A549 (cell line): ENCODE data around the gene GTF2F1. TPM values are rescaled to one million over a fixed set of nuclear protein-coding genes. Genes with fewer than 3 reads are reported as not detected.

Experiments
- ATAC-seq, 2 experiments: fragments of 200-7000 bp in 1 of 2; fragments of >200 bp in 1 of 2; cut with Nextera tagmentation in 1 of 2; cut with Tn5 transposase in 1 of 2; 3 replicates each; pipeline versions ENCODE4 v1.8.0 to v1.9.1; 2018 to 2020; ENCODE audit warnings: mild to moderate bottlenecking in 1 of 2, moderate library complexity in 1 of 2
- CTCF ChIA-PET: fragments of 300-600 bp; sonication (Branson Sonifier 250); formaldehyde crosslinking; extraction: SDS; loops from one replicate; lab custom pipeline; 2021; ENCODE audit warnings: antibody characterized with exemption, inconsistent platforms; lab: Yijun Ruan, JAX
- POLR2A ChIA-PET: fragments of 350-600 bp; formaldehyde crosslinking; extraction: SDS; loops from one replicate; lab custom pipeline; 2021; ENCODE audit warnings: antibody characterized with exemption, inconsistent platforms; lab: Yijun Ruan, JAX
- DNase-seq, 2 experiments: peaks; one replicate each; pipeline versions ENCODE4 v3.0.0 to v3.0.0-alpha.2; 2011 to 2016; ENCODE audit warnings: low read depth in 1 of 2, low spot score in 1 of 2
- FAIRE-seq: peaks from 2 replicates; lab custom pipeline; 2011; peaks lifted over from hg19 to GRCh38; lab: Jason Lieb, UNC
- H3K27ac ChIP-seq, 2 experiments: fragments of >200 bp; sonication (Bioruptor Twin); formaldehyde crosslinking; 3 replicates each; pipeline ENCODE4 v1.5.1; 2016 to 2017
- H3K4me1 ChIP-seq: fragments of >200 bp; sonication (Bioruptor Twin); formaldehyde crosslinking; 3 replicates; pipeline ENCODE4 v1.6.1; 2016
- H3K4me2 ChIP-seq: fragments of >200 bp; sonication (Bioruptor Twin); formaldehyde crosslinking; 3 replicates; pipeline ENCODE4 v1.6.1; 2016
- H3K4me3 ChIP-seq: fragments of >200 bp; sonication (Bioruptor Twin); formaldehyde crosslinking; 3 replicates; pipeline ENCODE4 v1.5.1; 2016
- H3K9me3 ChIP-seq: fragments of >200 bp; sonication (Bioruptor Twin); formaldehyde crosslinking; 3 replicates; pipeline ENCODE4 v1.6.1; 2016
- ATOH8 ChIP-seq: fragments of 250-450 bp; sonication (Bioruptor Pico); IDR thresholded peaks from 2 replicates; pipeline ENCODE4 v1.5.0; 2020; ENCODE audit warnings: low read depth, mild to moderate bottlenecking, moderate library complexity
- BHLHE40 ChIP-seq: IDR thresholded peaks from 2 replicates; pipeline ENCODE4 v1.6.1; 2012; ENCODE audit warnings: low read depth, low read length, inconsistent platforms
- CHD4 ChIP-seq: fragments of 200-600 bp; sonication (generic); IDR thresholded peaks from 2 replicates; pipeline ENCODE4 v1.6.1; 2016; ENCODE audit warnings: antibody characterized with exemption, mild to moderate bottlenecking, borderline replicate concordance
- CTCF ChIP-seq: fragments of >200 bp; sonication (Bioruptor Twin); formaldehyde crosslinking; IDR thresholded peaks from 3 replicates; pipeline ENCODE4 v1.5.1; 2016
- EHF ChIP-seq: fragments of 250-450 bp; sonication (Bioruptor Pico); IDR thresholded peaks from 2 replicates; pipeline ENCODE4 v1.5.0; 2020; ENCODE audit warnings: mild to moderate bottlenecking
- ELK1 ChIP-seq: fragments of 150-350 bp; IDR thresholded peaks from 2 replicates; pipeline ENCODE4 v1.6.1; 2014; ENCODE audit warnings: low read depth, mild to moderate bottlenecking, low read length
- ESRRA ChIP-seq: fragments of 150-350 bp; IDR thresholded peaks from 2 replicates; pipeline ENCODE4 v1.6.1; 2014; ENCODE audit warnings: mild to moderate bottlenecking, low read length, borderline replicate concordance
- FOSB ChIP-seq: fragments of 250-450 bp; sonication (Bioruptor Pico); IDR thresholded peaks from 2 replicates; pipeline ENCODE4 v1.5.0; 2020; ENCODE audit warnings: mild to moderate bottlenecking, moderate library complexity
- FOSL2 ChIP-seq, 2 experiments: fragments of 450-650 bp in 1 of 2; fragments of >200 bp in 1 of 2; sonication (Bioruptor Twin) in 1 of 2; formaldehyde crosslinking; IDR thresholded peaks; 2 replicates each; pipeline versions ENCODE4 v1.5.0 to v1.6.1; 2016 to 2020; ENCODE audit warnings: mild to moderate bottlenecking in 1 of 2, moderate library complexity in 1 of 2
- FOXS1 ChIP-seq: fragments of 250-450 bp; sonication (Bioruptor Pico); IDR thresholded peaks from 2 replicates; pipeline ENCODE4 v1.5.0; 2020; ENCODE audit warnings: mild to moderate bottlenecking, moderate library complexity
- GATA3 ChIP-seq: IDR thresholded peaks from 2 replicates; pipeline ENCODE4 v1.6.1; 2012; ENCODE audit warnings: borderline replicate concordance
- HMGXB4 ChIP-seq: fragments of 250-450 bp; sonication (Bioruptor Pico); IDR thresholded peaks from 2 replicates; pipeline ENCODE4 v1.5.0; 2021; ENCODE audit warnings: mild to moderate bottlenecking, moderate library complexity, borderline replicate concordance
- HOXB5 ChIP-seq: fragments of 250-450 bp; sonication (Bioruptor Pico); IDR thresholded peaks from 2 replicates; pipeline ENCODE4 v1.5.0; 2020; ENCODE audit warnings: mild to moderate bottlenecking, moderate library complexity
- JUNB ChIP-seq: fragments of >200 bp; sonication (Bioruptor Twin); formaldehyde crosslinking; IDR thresholded peaks from 2 replicates; pipeline ENCODE4 v1.6.1; 2016
- KDM1A ChIP-seq: fragments of 200-600 bp; sonication (generic); IDR thresholded peaks from 2 replicates; pipeline ENCODE4 v1.6.1; 2016; ENCODE audit warnings: low read depth, mild to moderate bottlenecking
- MAFK ChIP-seq: fragments of 450-650 bp; IDR thresholded peaks from 2 replicates; pipeline ENCODE4 v1.6.1; 2014; ENCODE audit not compliant: partially characterized antibody
- NFE2L2 ChIP-seq: fragments of 150-350 bp; conservative IDR thresholded peaks from 2 replicates; pipeline ENCODE4 v1.6.1; 2014; ENCODE audit warnings: low read length
- PHF8 ChIP-seq: fragments of 200-600 bp; sonication (generic); IDR thresholded peaks from 2 replicates; pipeline ENCODE4 v1.6.1; 2016; ENCODE audit warnings: low read depth, mild to moderate bottlenecking, antibody characterized with exemption, moderate library complexity, borderline replicate concordance
- RAD21 ChIP-seq, 2 experiments: fragments of >200 bp in 1 of 2; sonication (Bioruptor Twin) in 1 of 2; formaldehyde crosslinking in 1 of 2; IDR thresholded peaks in 1 of 2; conservative IDR thresholded peaks in 1 of 2; 2 replicates in 1 of 2; 3 replicates in 1 of 2; pipeline ENCODE4 v1.6.1; 2012 to 2018; ENCODE audit warnings: inconsistent platforms in 1 of 2
- RARB ChIP-seq: fragments of 250-450 bp; sonication (Bioruptor Pico); IDR thresholded peaks from 2 replicates; pipeline ENCODE4 v1.8.0; 2021; ENCODE audit warnings: mild to moderate bottlenecking, moderate library complexity
- RCOR1 ChIP-seq: fragments of 150-350 bp; IDR thresholded peaks from 2 replicates; pipeline ENCODE4 v1.6.1; 2014; ENCODE audit warnings: antibody characterized with exemption, low read length, low read depth
- RNF2 ChIP-seq: fragments of 200-600 bp; sonication (generic); IDR thresholded peaks from 2 replicates; pipeline ENCODE4 v1.6.1; 2016; ENCODE audit warnings: low read depth, mild to moderate bottlenecking, antibody characterized with exemption, moderate library complexity, borderline replicate concordance
- SMC3 ChIP-seq: fragments of >200 bp; sonication (Bioruptor Twin); formaldehyde crosslinking; IDR thresholded peaks from 3 replicates; pipeline ENCODE4 v1.6.1; 2018; ENCODE audit warnings: inconsistent platforms
- TP53 ChIP-seq: fragments of 250-450 bp; sonication (Bioruptor Pico); IDR thresholded peaks from 2 replicates; pipeline ENCODE4 v1.5.0; 2021; ENCODE audit warnings: mild to moderate bottlenecking, moderate library complexity
- USF2 ChIP-seq: fragments of 450-650 bp; IDR thresholded peaks from 2 replicates; pipeline ENCODE4 v1.6.1; 2014; ENCODE audit warnings: antibody characterized with exemption
- ZC3H11A ChIP-seq: fragments of 450-650 bp; IDR thresholded peaks from 2 replicates; pipeline ENCODE4 v1.6.1; 2014; ENCODE audit warnings: antibody characterized with exemption, mild to moderate bottlenecking
- ZSCAN20 ChIP-seq: fragments of 250-450 bp; sonication (Bioruptor Pico); IDR thresholded peaks from 2 replicates; pipeline ENCODE4 v1.8.0; 2022; ENCODE audit warnings: mild to moderate bottlenecking, moderate library complexity
- WGBS: methylation state at CpG from one replicate; pipeline ENCODE4 v1.1.6; 2017; ENCODE audit errors: missing lambda C conversion rate; 5-methylcytosine and 5-hydroxymethylcytosine counted together
- polyA plus RNA-seq, 4 experiments: library from polyadenylated mRNA; depleted of rRNA in 3 of 4; stranded (reverse); fragments of >200 nt; fragmentation: RNase III in 1 of 4; extraction: RNeasy Plus Mini Kit Qiagen cat#74134 plus additional on column Dnase treatment in 1 of 4; gene quantifications; 2 replicates in 3 of 4; 3 replicates in 1 of 4; pipeline ENCODE4 v1.2.3, GENCODE V29; 2011 to 2017

Gene GTF2F1
- polyA plus RNA-seq, 2 of the 4 experiments (the other 2 are of a cell fraction): 39.0 to 75.3 TPM

- WGBS: 29% methylated on average over 4 of the region's 4 CpGs
These were observed 38.8 kb downstream of the GTF2F1 start for GRCh38 chr19:6354098-6354674.

GRCh38 chr19:6352381-6353165 is 40.4 kb downstream of the GTF2F1 start:
- Histone ChIP-seq H3K9me3 (no peaks in the 10 kb centered on the region), H3K4me3 (no peak overlapping the region), H3K4me1 (0 out of 3 replicates have a peak, but pooled peaks cover 4% of the 10 kb centered on the region), H3K4me2 (no peak overlapping the region), H3K27ac (no peak overlapping the region)
- TF ChIP-seq PHF8 (no peak), ZSCAN20 (CRISPR knock-in tag) (no peak), BHLHE40 (no peak), CHD4 (no peak), JUNB (no peak), FOXS1 (CRISPR knock-in tag) (no peak), FOSB (CRISPR knock-in tag) (no peak), ZC3H11A (no peak), NFE2L2 (no peak), RNF2 (no peak), HMGXB4 (CRISPR knock-in tag) (no peak), RCOR1 (no peak), ATOH8 (no peak), ESRRA (no peak), FOSL2 (IDR thresholded peaks at IDR 0.05) (no peak), FOSL2 (CRISPR knock-in tag; IDR thresholded peaks at IDR 0.05) (no peak), ELK1 (no peak), GATA3 (no peak)
- POLR2A ChIA-PET: no interaction called here
- DNase-seq: no peak
- no peak for FAIRE-seq
- 47% methylated on average over 2 of the region's 2 CpGs for WGBS
- no peak for ATAC-seq
- CTCF ChIA-PET: interaction anchor here (0.6 to 2.1 kb wide), 7 partner anchors 85 to 549 kb away, joined by 3 to 7 read pairs (median 3); no protein-coding TSS in a partner anchor

More at GRCh38 chr19:6354098-6354674, 38.8 kb downstream of the GTF2F1 start:
- Histone ChIP-seq H3K4me2 (no peak overlapping the region), H3K4me3 (no peak overlapping the region), H3K27ac (no peak overlapping the region), H3K9me3 (no peaks in the 10 kb centered on the region), H3K4me1 (0 out of 3 replicates have a peak, but pooled peaks cover 4% of the 10 kb centered on the region)
- DNase-seq (no peak), FAIRE-seq (no peak), ATAC-seq (0 out of 6 replicates have a peak, but pooled peaks of 1 of the 2 experiments have one; percentile 27)
- POLR2A ChIA-PET: no interaction called here
- CTCF ChIA-PET: interaction anchor here (0.8 to 2.1 kb wide), 6 partner anchors 9 to 306 kb away, joined by 3 to 7 read pairs (median 4); no protein-coding TSS in a partner anchor
- TF ChIP-seq HOXB5: no peak
- peak; percentile 55 for TF ChIP-seq CTCF
- peak; percentile 53; the same call in 2 of the 3 replicates for TF ChIP-seq SMC3
- TF ChIP-seq RARB (CRISPR knock-in tag): no peak
- no peak for TF ChIP-seq USF2
- no peak for TF ChIP-seq KDM1A
- peak; percentile 43 to 46; a peak in 4 of 5 replicates for TF ChIP-seq RAD21 (conservative IDR thresholded peaks at IDR 0.05 in 1 of 2, IDR thresholded peaks at IDR 0.05 in 1 of 2)
- TF ChIP-seq MAFK: no peak
- no peak for TF ChIP-seq TP53
- no peak for TF ChIP-seq EHF
